CD4-positive, alpha-beta T cell treated with Interleukin-6 for 4 hours (primary cell): Measurements from ENCODE around the gene MARS1.
A peak's percentile ranks its signal among the peaks of the same experiment; 100 is the strongest.
"Not testable (repeated sequence)": the region's sequence is repeated elsewhere in the genome, so short reads cannot be mapped to it uniquely, and the experiment has no call there.

Experiments
- DNase-seq: peaks from one replicate; pipeline ENCODE4 v3.0.0-alpha.2; 2020; ENCODE audit warnings: mixed read lengths

The MARS1 gene

DNA sequence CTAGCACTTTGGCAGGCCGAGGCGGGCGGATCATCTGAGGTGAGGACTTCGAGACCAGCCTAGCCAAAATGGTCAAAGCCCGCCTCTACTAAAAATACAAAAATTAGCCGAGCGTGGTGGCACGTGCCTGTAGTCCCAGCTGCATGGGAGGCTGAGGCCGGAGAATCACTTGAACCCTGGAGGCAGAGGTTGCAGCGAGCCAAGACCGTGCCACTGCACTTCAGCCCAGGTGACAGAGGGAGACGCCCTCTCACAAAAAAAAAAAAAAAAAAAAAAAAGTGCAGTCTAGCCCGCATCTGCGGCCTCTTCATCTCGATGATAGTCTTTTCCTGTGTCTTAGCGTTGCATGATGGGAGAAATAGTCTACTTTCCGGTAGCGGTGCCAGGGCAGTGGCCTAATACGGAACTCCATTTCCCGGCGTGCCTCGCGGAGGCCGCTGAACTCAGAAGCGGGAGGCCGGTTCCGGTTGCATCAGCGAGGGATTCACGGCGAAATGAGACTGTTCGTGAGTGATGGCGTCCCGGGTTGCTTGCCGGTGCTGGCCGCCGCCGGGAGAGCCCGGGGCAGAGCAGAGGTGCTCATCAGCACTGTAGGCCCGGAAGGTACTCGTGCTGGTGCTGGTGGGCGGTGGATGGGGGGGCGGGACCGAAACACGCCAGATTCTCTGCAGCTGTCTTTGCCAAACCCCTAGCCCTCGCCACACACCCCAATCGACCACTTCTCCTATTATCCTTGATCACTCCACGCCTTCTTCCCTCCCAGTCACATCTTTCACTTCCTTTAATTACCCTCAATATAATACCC lies at the start of gene MARS1:
MARS1 (plus strand) TSS at position 472 of the 805 bp plus-strand sequence; CDS start at position 495, 23 bp downstream.
- DNase-seq: peak; percentile 93

DNA sequence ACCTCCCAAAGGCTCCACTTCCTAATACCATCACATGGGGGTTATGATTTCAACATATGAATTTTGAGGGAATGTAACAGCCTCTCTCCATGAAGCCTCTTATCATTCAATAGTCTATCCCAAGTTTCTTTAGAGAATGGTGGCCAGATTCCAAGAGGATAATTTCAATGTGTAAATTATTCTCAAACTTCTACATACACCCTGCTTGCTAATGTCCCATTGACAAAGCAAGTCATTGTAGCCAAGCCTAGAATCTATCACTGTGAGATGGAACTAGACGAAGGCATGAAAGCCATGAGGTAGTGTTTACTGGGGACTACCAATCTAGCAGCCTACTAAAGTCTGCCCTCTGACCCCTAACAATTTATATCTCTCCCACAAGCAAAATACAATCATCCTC lies 49.5 kb upstream of the MARS1 start:
- no peak for DNase-seq

- no peak for DNase-seq
Measured at GRCh38 chr12:57439762-57440266, 48.1 kb upstream of the MARS1 start.

DNA sequence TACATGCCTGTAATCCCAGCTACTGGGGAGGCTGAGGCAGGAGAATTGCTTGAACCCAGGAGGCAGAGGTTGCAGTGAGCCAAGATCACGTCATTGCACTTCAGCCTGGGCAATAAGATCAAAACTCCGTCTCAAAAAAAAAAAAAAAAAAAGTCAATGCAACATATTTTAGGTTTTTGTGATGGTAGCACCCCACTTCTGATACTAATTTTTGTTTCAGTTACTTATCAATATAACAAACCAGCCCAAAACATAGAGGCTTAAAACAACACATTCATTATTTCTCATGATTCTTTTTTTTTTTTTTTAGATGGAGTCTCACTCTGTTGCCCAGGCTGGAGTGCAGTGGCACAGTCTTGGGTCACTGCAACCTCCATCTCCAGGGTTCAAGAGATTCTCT lies 46.5 kb upstream of the MARS1 start:
- DNase-seq: not testable (repeated sequence)

DNA sequence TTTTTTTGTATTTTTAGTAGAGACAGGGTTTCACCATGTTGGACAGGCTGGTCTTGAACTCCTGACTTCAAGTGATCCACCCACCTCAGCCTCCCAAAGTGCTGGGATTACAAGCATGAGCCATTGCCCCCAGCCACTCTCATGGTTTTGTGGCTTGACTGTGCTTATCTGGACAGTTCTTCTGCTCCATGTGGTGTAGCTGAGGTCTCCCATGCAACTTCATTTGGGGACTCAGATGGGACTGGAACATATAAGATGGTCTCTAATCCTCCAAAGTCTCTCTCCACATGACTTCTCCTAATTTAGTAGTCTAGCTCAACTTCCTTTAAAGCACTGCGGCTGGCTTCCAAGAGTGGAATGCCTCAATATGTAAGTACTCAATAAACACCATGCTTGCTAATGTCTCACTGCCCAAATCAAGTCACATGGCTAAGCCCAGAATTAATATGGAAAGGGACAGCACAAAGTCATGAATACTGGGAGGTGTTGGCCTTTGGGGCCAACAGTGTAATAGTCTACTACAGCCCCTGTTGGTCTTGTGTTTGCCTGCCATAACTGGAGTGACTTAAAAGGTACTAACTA lies 45.9 kb upstream of the MARS1 start:
- DNase-seq: no peak

GRCh38 chr12:57444337-57444736 lies 43.5 kb upstream of the MARS1 start:
- not testable (repeated sequence) for DNase-seq

DNA sequence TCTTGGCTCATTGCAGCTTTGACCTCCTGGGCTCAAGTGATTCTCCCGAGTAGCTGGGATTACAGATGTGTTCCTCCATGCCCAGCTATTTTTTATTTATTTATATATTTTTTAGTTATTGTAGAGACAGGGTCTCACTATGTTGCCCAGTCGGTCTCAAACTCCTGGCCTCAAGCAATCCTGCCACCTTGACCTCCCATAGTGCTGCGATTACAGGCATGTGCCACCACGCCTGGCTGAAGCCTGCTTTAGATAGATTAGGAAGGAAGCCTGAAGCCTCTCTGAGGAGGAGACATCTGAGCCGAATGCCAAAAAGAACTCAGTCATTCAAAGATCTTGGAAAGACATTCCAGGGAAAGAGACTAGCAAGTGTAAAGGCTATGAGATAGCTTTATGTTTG lies 43.1 kb upstream of the MARS1 start:
- DNase-seq: no peak

DNA sequence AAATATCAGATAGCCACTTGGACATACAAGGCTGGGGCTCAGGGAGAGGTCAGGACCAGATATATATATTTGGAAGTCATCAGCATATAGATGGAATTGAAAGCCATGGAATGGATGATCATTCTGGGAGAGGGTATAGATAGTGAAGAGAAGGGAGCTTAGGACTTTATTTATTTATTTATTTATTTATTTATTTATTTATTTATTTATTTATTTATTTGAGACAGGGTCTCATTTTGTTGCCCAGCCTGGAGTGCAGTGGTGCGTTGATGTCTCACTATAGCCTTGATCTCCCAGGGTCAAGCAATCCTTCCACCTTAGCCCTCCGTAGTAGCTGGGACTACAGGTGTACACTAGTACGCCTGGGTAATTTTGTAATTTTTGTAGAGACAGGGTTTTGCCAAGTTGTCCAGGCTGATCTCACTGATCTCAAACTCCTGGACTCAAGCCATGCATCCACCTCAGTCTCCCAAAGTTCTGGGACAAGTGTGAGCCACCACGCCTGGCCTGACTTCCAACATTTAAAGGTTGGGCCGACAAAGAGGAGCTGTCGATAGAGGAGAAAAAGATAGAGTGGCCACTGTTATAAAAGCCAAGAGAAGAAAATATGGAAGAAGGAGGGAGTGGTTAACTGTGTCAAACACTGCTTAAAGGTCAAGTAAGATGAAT lies 41.4 kb upstream of the MARS1 start:
- DNase-seq: no peak

DNA sequence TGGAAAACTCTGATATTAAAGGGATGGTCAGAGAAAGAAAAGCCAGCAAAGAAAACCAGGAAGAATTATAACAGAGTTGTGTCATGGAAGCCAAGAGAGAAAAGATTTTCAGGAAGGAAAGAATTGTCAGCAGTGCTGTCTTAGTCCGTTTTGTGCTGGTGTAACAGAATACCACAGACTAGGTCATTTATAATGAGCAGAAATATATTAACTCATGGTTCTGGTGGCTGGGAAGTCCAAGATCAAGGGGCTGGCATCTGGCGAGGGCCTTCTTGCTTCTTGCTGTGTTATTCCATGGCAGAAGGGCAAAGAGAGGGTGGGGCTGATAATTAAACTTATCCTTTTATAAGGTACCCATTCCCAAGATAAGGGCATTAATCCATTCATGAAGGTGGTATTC lies 39.2 kb upstream of the MARS1 start:
- DNase-seq: no peak

GRCh38 chr12:57449375-57449774 lies 38.5 kb upstream of the MARS1 start:
- no peak for DNase-seq

- DNase-seq: no peak
Measured at GRCh38 chr12:57450057-57450456, 37.8 kb upstream of the MARS1 start.

- no peak for DNase-seq
Measured at GRCh38 chr12:57451233-57451778, 36.6 kb upstream of the MARS1 start.

- DNase-seq: no peak
Measured at GRCh38 chr12:57452181-57452936, 35.5 kb upstream of the MARS1 start.

GRCh38 chr12:57452937-57453509 lies 34.8 kb upstream of the MARS1 start:
- DNase-seq: peak; percentile 49

- DNase-seq: no peak
Measured at GRCh38 chr12:57454213-57454565, 33.7 kb upstream of the MARS1 start.

GRCh38 chr12:57454566-57455373 lies 33.1 kb upstream of the MARS1 start, which contains the start of gene INHBE:
INHBE (plus strand) TSS chr12:57455307; CDS start chr12:57455537, 230 bp downstream.
- no peak for DNase-seq

- DNase-seq: no peak
Measured at GRCh38 chr12:57455374-57456144, 32.3 kb upstream of the MARS1 start.

GRCh38 chr12:57456145-57456700 lies 31.6 kb upstream of the MARS1 start:
- peak; percentile 61 for DNase-seq

DNA sequence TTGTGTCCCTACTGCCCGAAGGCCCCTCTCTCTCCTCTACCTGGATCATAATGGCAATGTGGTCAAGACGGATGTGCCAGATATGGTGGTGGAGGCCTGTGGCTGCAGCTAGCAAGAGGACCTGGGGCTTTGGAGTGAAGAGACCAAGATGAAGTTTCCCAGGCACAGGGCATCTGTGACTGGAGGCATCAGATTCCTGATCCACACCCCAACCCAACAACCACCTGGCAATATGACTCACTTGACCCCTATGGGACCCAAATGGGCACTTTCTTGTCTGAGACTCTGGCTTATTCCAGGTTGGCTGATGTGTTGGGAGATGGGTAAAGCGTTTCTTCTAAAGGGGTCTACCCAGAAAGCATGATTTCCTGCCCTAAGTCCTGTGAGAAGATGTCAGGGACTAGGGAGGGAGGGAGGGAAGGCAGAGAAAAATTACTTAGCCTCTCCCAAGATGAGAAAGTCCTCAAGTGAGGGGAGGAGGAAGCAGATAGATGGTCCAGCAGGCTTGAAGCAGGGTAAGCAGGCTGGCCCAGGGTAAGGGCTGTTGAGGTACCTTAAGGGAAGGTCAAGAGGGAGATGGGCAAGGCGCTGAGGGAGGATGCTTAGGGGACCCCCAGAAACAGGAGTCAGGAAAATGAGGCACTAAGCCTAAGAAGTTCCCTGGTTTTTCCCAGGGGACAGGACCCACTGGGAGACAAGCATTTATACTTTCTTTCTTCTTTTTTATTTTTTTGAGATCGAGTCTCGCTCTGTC lies 31.0 kb upstream of the MARS1 start:
- no peak for DNase-seq
